Medulla oblongata (tissue), 1 donor: ENCODE measurements around the gene CHN1.

Experiments
- DNase-seq: peaks from one replicate; pipeline ENCODE4 v3.0.0-alpha.2; 2015; ENCODE audit errors: extremely low spot score

CHN1 gene

GRCh38 chr2:174768557-174768956 lies 236.6 kb downstream of the CHN1 start:
- DNase-seq, result no peak

- DNase-seq, result no peak
These were observed 238.9 kb downstream of the CHN1 start for GRCh38 chr2:174766271-174766670.

- no peak for DNase-seq
These were observed 239.6 kb downstream of the CHN1 start for GRCh38 chr2:174765576-174765975.

DNA sequence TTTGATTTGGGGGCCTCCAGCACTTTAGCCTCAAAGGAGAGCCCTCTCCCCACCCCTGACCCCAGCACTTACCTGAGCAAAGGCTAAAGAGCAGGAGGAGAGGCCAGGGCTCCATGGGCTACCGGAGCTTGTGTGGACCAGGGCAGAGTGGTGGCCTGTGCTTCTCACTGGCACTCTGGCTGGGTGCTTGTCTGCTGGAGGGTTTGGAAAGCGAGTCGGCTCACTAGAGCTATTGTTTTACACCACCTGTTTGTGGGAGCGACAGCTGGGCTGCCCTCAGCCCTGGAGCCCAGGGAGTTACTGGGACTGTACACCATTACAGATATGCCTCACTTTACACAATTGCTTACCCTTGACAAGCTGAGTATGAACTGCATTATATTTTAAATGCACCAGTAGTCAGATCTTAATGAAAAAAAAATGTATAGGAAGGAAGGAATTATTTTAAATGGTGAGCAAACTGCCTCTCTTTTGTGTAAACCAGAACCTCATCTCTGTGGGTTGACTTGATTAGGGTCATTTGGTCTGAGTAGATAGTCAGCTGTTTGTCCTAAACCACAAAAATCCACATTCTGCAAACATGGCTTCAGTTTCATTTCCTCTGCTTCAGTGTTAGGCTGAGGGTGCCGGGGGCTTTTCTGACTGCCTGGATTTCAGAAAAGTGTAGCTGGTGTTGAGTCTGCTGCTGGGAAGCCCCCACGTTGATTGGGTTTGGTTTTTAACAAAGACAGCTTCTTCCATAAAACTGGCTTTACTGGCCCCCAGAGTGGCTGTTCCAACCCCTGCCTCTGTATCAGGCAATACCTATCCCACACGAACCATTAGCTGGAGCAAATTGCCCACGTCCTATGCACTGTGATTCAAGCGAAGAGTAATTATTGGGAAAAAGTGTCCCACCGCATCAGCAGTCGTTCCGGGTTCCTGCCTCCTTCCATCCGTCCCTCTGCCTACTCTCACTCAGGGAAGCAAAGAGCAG lies 240.6 kb downstream of the CHN1 start, which contains the start of gene CHRNA1:
TSS of gene CHRNA1 (minus strand) at position 193 of the 976 bp plus-strand sequence. CDS start at position 115, 78 bp downstream.
- no peak for DNase-seq

- DNase-seq, result no peak
These were observed 241.4 kb downstream of the CHN1 start for GRCh38 chr2:174763780-174764179.

DNA sequence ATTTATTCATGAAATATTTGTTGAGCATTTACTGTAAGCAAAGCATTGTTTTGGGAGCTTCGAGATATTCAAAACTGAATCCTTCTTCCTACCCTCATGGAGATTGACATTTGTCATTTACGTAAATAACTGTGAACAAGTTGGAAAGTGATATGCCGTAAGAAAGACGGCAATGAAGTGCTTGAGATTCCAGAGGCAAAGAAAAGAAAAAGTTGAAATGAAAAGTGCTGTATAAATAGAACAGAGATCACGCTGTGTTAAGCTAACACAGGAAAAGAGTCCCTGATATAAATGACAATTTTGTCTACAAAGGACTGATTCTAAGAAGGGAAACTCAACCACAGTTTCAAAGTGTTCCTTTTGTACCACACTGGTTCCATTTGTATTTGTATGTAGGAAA lies 242.7 kb downstream of the CHN1 start:
- DNase-seq, result no peak

DNA sequence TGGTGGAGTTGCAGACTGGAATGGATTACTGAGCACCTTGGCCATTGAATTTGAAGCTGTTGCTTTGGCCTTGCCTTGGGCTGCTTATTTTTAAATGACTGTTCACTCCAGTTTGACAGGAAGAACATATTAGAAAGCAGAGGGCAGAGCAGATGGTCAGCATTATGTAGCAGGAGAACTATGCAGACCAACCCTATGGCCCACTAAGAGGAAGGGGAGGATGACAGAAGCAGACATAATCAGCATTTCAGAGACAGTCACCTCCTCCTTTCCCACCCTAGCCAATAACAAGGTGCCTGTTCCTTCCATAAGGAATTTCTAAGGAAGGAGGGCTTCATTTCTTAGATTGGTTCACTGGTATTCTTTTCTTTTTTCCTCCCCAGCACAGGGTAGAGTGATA lies 243.3 kb downstream of the CHN1 start:
- DNase-seq, result no peak

DNA sequence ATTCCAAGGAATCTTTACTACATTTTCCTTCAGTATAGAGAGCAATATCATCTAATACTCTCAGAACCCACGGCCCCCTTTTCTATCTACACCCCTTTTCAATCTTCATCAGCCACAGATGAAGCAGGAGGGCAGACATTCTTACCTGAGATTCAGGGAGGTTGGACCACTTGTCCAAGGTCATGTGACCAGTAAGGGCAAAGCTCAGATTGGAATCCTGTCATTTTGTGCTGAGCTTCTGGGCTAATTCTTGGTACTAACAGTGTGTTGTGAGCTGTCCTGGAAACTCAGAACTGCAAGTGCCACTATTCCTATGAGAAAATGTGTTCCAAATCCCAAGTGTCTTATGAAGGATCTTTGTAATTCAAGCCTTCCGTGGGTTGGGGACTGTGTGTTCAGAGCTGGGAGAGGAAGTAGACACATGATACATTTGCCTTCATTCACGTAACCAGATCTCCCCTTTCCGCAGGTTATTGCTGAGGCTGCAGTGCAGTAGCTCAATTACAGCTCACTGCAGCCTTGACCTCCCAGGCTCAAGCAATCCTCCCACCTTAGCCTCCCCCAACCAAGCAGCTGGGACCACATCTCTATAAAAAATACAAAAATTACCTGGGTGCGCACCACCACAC lies 244.2 kb downstream of the CHN1 start:
- no peak for DNase-seq

DNA sequence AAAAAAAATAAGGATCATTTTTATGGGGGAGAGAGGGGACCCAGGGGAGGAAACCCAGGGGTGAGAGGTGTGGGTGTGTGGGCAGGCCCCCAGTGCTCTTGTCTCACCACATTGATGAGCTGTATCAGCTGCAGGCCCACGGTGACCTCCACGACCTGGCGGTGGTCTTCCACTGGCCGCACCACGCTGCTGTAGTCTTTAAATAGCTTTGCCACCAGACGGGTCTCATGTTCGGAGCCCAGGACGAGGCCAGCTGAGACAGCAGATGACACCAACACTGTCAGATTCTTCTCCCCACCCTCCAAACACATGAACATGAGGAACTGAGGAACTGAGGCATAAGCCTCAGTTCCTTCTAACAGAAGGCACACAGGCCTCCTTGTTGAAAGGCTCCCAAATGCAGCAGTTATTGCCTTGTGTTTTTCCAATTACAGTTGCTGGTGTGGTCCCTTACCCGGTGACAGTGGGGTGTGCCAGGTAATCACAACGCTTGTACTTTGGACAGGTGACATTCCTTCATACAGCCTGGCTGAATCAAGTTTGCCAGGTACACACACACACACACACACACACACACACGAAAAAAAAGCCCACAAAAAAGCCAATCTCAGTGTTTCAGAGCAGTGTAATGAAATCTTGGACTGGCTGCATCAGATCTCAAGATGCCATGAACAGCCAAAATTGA lies 245.7 kb downstream of the CHN1 start:
- no peak for DNase-seq

- no peak for DNase-seq
These were observed 248.4 kb downstream of the CHN1 start for GRCh38 chr2:174756743-174757142.

DNA sequence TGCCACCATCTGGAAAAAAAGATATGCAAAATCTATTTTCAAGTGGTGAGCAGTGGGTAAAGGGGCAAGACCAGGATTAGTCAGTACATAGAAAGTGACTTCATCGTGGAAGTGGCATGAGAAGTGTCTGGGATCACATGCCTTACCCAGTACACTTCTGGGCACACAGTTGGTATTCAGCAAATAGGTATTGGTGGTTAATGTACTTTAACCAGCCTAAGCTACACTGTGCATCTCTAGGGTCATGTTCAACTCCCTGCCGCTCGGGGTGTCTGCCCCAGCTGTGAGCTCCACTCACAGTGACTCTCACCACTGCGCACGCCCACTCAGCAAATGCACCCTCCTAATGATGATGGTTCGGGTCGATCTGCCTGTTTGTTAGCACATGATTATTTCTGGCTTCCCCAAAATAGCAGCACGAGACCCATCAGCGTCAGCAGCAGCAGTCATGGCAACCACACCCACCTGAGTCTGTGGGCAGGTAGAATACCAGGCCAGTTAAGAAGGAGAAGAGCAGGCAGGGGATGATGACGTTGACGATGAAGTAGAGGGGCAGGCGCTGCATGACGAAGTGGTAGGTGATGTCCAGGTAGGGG lies 252.0 kb downstream of the CHN1 start:
- DNase-seq, result no peak

GRCh38 chr2:174752403-174753037 lies 252.7 kb downstream of the CHN1 start:
- no peak for DNase-seq

GRCh38 chr2:174750923-174751441 lies 254.2 kb downstream of the CHN1 start:
- DNase-seq, result no peak

GRCh38 chr2:174749793-174750192 lies 255.4 kb downstream of the CHN1 start:
- DNase-seq, result no peak

DNA sequence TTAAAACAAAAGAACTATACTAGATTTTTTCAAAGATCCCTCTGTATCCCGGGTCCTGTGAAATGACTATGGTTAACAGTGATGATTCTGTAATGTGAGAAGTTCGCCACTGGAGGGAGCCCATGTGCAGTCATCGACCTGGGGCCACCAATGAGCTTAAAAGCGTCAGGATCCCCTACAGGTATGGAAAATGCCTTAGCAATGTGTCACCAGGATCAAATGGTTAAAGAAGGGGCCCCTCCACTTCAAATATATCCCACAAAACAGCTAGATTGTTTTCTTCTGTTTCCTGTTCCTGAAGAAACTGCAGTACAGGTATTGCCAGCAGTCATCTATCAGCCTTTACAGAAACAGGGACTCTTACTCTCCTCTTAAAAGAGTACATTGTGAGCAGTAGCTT lies 256.2 kb downstream of the CHN1 start:
- DNase-seq, result peak; percentile 79
